AG04449 (cell line): Measurements from ENCODE around the gene TNS1.
"Not testable (repeated sequence)": the region's sequence is repeated elsewhere in the genome, so short reads cannot be mapped to it uniquely, and the experiment has no call there.

Source experiments
- CTCF ChIA-PET: fragments of 350-600 bp; formaldehyde crosslinking; extraction: SDS; loops from one replicate; lab custom pipeline; 2021; ENCODE audit warnings: antibody characterized with exemption; lab: Yijun Ruan, JAX
- POLR2A ChIA-PET: fragments of 400-600, 350-600 bp; formaldehyde crosslinking; extraction: SDS; loops from one replicate; lab custom pipeline; 2020; ENCODE audit warnings: antibody characterized with exemption, inconsistent platforms; lab: Yijun Ruan, JAX
- DNase-seq: peaks from one replicate; pipeline ENCODE4 v3.0.0-alpha.2; 2010; ENCODE audit warnings: low read depth, low spot score
- H3K4me3 ChIP-seq: 2 replicates; pipeline ENCODE4 v1.5.1; 2011; ENCODE audit warnings: low read depth, mild to moderate bottlenecking, control low read depth, low read length
- CTCF ChIP-seq: IDR thresholded peaks from one replicate; pipeline ENCODE4 v1.5.1; 2011; ENCODE audit warnings: mild to moderate bottlenecking, moderate library complexity, low read length, control low read depth, inconsistent platforms; ENCODE audit not compliant: insufficient read depth; ENCODE audit errors: missing control alignments

TNS1 gene

DNA sequence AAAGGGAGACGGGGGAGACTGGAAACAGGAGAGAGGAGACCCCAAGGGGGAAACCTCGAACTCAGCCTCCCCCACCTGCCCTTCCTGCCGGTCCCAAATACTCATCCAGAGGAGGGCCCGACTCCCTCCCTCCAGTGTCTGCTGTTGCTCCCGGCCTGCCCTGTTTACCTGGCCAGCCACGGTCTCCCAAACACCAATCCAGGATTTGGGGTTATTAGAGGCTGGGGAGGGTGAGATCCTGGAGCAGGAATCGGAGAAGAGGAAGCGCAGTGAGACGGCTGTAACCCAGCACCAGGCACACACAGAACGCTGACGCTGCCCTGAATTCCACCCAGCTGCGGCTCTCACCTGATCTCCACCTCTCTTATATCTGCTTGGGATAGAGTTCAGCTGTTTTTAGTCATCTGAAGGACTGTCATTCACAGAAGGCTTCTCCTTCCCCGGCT, 213.0 kb downstream of the TNS1 start:
- ChIA-PET POLR2A (no interaction called here), CTCF (interaction anchor here (1.0 to 8.5 kb wide), 50 partner anchors 9 to 398 kb away, joined by 3 to 154 read pairs (median 6); partner anchors contain the start of gene RUFY4)
- TF ChIP-seq CTCF: no peak
- no peak for DNase-seq
- H3K4me3 ChIP-seq: no peak overlapping the region

DNA sequence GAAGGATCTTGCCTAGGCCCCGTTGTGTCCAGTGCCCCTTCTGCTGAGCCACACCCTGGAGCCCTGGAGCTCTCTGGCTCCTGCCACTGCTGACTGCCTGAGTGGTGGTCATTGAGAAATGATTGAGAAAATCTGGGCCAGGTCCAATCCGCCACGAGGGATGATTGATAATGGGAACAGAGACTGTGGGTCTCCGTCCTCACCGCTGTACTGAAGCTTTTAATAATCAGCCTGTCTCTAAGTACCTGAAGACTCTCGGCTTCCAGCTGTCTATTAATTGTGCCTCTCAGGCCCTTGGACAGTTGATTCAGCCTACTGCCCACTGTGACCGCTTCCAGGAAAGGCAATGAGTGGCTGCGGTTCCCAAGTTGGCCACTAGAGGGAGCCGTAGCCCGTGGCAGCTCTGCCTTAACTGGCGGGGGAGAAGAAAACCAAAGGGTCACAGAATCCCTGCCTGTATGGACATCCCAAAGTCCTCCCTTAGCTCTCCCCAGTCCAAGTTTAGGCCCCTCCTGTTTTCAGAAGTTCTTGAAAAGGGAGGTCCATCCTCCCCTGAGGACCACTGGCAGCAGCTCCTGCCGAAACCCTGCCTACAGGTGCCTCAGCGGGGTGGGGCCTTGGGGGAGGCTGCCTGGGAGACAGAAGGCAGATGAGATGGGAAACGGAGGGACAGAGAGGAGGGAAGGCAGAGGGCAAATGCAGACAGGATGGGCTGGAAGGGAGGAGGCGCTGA, 213.6 kb downstream of the TNS1 start:
- TF ChIP-seq CTCF: peak; percentile 95
- ChIA-PET POLR2A (no interaction called here), CTCF (interaction anchor here (0.6 to 8.5 kb wide), 66 partner anchors 10 to 294 kb away, joined by 3 to 154 read pairs (median 5); partner anchors contain the start of gene RUFY4)
- no peak for DNase-seq
- H3K4me3 ChIP-seq: no peak overlapping the region

GRCh38 chr2:217788669-217789002, 214.2 kb downstream of the TNS1 start:
- ChIA-PET POLR2A (no interaction called here), CTCF (interaction anchor here (0.6 to 8.5 kb wide), 62 partner anchors 10 to 295 kb away, joined by 3 to 154 read pairs (median 5); partner anchors contain the start of gene RUFY4)
- H3K4me3 ChIP-seq: no peak overlapping the region
- no peak for DNase-seq
- no peak for TF ChIP-seq CTCF

DNA sequence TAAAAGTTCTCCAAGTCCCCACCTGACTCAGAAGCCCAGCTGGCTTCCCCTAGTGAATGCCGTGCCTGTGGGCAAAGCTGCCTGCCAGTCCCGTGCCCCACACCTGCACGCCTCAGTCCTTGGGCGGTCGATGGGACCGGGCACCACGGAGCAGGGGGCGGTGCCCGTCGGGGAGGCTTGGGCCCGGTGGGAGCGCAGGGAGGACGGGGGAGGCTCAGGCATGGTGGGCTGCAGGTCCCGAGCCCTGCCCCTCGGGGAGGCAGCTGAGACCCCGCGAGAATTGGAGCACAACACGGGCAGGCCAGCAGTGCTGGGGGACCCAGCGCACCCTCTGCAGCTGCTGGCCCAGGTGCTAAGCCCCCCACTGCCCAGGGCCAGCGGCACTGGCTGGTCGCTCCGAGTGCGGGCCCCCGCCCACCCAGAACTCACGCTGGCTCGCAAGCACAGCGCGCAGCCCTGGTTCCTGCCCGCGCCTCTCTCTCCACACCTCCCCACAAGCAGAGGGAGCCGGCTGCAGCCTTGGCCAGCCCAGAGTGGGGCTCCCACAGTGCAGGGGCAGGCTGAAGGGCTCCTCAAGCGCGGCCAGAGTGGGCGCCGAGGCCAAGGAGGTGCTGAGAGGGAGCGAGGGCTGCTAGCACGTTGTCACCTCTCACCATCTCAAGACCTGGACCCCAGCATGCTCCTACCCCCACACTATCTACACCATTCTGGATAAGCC, 215.5 kb downstream of the TNS1 start:
- ChIA-PET POLR2A (no interaction called here), CTCF (interaction anchor here (0.9 to 8.5 kb wide), 33 partner anchors 11 to 293 kb away, joined by 3 to 154 read pairs (median 15); partner anchors contain the start of gene RUFY4)
- TF ChIP-seq CTCF: no peak
- DNase-seq: no peak
- H3K4me3 ChIP-seq: no peak overlapping the region

GRCh38 chr2:217786560-217786959, 216.2 kb downstream of the TNS1 start:
- CTCF ChIA-PET: interaction anchor here (0.9 to 8.5 kb wide), 38 partner anchors 8 to 294 kb away, joined by 3 to 154 read pairs (median 10); partner anchors contain the start of gene RUFY4
- POLR2A ChIA-PET: not testable (repeated sequence)

DNA sequence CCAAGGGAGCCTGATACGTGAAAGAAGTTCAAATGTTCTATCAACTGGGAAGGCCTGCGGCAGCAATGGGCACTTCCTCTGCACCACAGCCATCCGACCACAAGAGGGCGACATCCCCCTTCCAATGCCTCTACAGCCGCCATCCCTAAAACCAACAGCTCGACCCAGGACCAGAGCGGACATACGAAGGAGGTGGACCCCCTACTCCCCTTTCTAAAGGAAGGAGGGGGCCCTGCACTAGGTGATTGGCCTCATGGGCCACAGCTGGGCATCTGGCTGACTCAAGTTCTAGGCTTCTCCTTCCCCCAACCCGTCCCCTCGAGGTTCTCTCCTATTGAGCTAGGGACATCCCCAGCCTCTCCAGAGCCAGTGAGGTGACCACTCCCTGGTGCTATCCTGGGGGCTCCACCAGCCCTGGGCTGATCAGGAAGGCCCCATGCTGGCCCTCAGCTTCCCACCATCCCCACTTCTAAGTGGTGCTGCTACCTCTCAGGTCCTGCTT, 217.2 kb downstream of the TNS1 start:
- peak; percentile 92 for TF ChIP-seq CTCF
- ChIA-PET POLR2A (interaction anchor here (0.9 kb wide), 1 partner anchor 73 kb away, joined by 3 read pairs; no protein-coding TSS in a partner anchor), CTCF (interaction anchor here (0.7 to 8.5 kb wide), 53 partner anchors 9 to 386 kb away, joined by 3 to 154 read pairs (median 8); partner anchors contain the start of gene RUFY4)
- H3K4me3 ChIP-seq: no peak overlapping the region
- DNase-seq: no peak

More at GRCh38 chr2:217786560-217786959, 216.2 kb downstream of the TNS1 start:
- not testable (repeated sequence) for H3K4me3 ChIP-seq, DNase-seq
